T-cell (primary cell): ENCODE data around the gene KCTD19. TPM values are rescaled to one million over a fixed set of nuclear protein-coding genes. Genes with fewer than 3 reads are reported as not detected.
A peak's percentile ranks its signal among the peaks of the same experiment; 100 is the strongest.

ENCODE experiments used
- ATAC-seq, 4 experiments: fragments of 200-7000 bp in 3 of 4; fragments of 150-1000 bp in 1 of 4; cut with Tn5 transposase; replicated peaks in 1 of 4; 1 replicate in 3 of 4; 2 replicates in 1 of 4; pipeline ENCODE4 v1.10.0; 2021; ENCODE audit warnings: moderate library complexity in 3 of 4, mild to moderate bottlenecking in 2 of 4, moderate number of reproducible peaks in 1 of 4
- CTCF ChIA-PET, 2 donors: fragments of 300-600 bp; sonication (Branson Sonifier 250); formaldehyde crosslinking; loops; one replicate each; lab custom pipeline; 2022; ENCODE audit warnings: antibody characterized with exemption in 2 of 2; lab: Charles Lee
- POLR2A ChIA-PET, 2 donors: fragments of 300-600 bp; sonication (Branson Sonifier 250); formaldehyde crosslinking; loops; one replicate each; lab custom pipeline; 2022; ENCODE audit warnings: antibody characterized with exemption in 2 of 2; lab: Charles Lee
- DNase-seq, 35 experiments: peaks; one replicate each; pipeline versions ENCODE4 v3.0.0 to v3.0.0-alpha.2; 2013 to 2023
- H3K27ac ChIP-seq: one replicate; pipeline ENCODE4 v1.5.1; 2013; ENCODE audit warnings: low read length
- H3K27me3 ChIP-seq, 2 experiments: replicated peaks in 1 of 2; 1 replicate in 1 of 2; 2 replicates in 1 of 2; pipeline versions ENCODE4 v1.6.1 to v1.7.0; 2013; ENCODE audit warnings: low read length in 1 of 2, mixed read lengths in 1 of 2; ENCODE audit not compliant: control insufficient read depth in 2 of 2, insufficient read depth in 2 of 2; ENCODE audit errors: extremely low read depth in 1 of 2
- H3K36me3 ChIP-seq, 2 donors: 1 replicate in 1 of 2; 2 replicates in 1 of 2; pipeline versions ENCODE4 v1.6.1 to v1.7.0; 2013; ENCODE audit warnings: low read length in 1 of 2; ENCODE audit not compliant: control insufficient read depth in 2 of 2, insufficient read depth in 1 of 2; ENCODE audit errors: extremely low read depth in 1 of 2
- H3K4me1 ChIP-seq, 2 experiments: 1 replicate in 1 of 2; 2 replicates in 1 of 2; pipeline versions ENCODE4 v1.6.1 to v1.7.0; 2013; ENCODE audit warnings: low read length in 2 of 2, mixed read lengths in 1 of 2; ENCODE audit not compliant: insufficient read depth in 2 of 2, control insufficient read depth in 1 of 2; ENCODE audit errors: extremely low read depth in 1 of 2
- H3K4me3 ChIP-seq, 2 donors: 1 replicate in 1 of 2; 2 replicates in 1 of 2; pipeline versions ENCODE4 v1.5.1 to v1.7.0; 2013; ENCODE audit warnings: mild to moderate bottlenecking in 2 of 2, low read length in 1 of 2, moderate library complexity in 1 of 2; ENCODE audit not compliant: control insufficient read depth in 1 of 2; ENCODE audit errors: extremely low read depth in 1 of 2
- H3K9me3 ChIP-seq: 2 replicates; pipeline ENCODE4 v1.7.0; 2013
- H3K27ac Mint-ChIP-seq, 2 donors: one replicate each; pipeline ENCODE4 v1.8.0; 2020 to 2021; ENCODE audit warnings: mild to moderate bottlenecking in 2 of 2, mixed read lengths in 2 of 2
- H3K27me3 Mint-ChIP-seq, 2 donors: one replicate each; pipeline ENCODE4 v1.8.0; 2021 to 2022; ENCODE audit warnings: mixed read lengths in 2 of 2
- H3K36me3 Mint-ChIP-seq: one replicate; pipeline ENCODE4 v1.8.0; 2021; ENCODE audit warnings: mixed read lengths
- H3K4me1 Mint-ChIP-seq, 3 donors: one replicate each; pipeline ENCODE4 v1.8.0; 2020 to 2022; ENCODE audit warnings: mixed read lengths in 3 of 3, mild to moderate bottlenecking in 1 of 3
- H3K4me3 Mint-ChIP-seq, 3 donors: one replicate each; pipeline ENCODE4 v1.8.0; 2020 to 2022; ENCODE audit warnings: mild to moderate bottlenecking in 3 of 3, mixed read lengths in 3 of 3, moderate library complexity in 3 of 3
- H3K9me3 Mint-ChIP-seq, 3 donors: one replicate each; pipeline ENCODE4 v1.8.0; 2020 to 2022; ENCODE audit warnings: mixed read lengths in 3 of 3
- WGBS: methylation state at CpG from one replicate; pipeline ENCODE4 v1.1.5; 2013; ENCODE audit warnings: missing lambda C conversion rate; ENCODE audit not compliant: insufficient coverage; 5-methylcytosine and 5-hydroxymethylcytosine counted together
- total RNA-seq, 35 experiments: library from RNA in 6 of 35; stranded (reverse) in 6 of 35; fragments of 120-200 nt in 1 of 35; gene quantifications; one replicate each; pipeline versions ENCODE4 v1.2.1 to v1.2.4 and lab custom pipeline; 2013 to 2026

Gene KCTD19
- total RNA-seq, 5 donors from 2014 or later (not counting 1 experiment from before 2014, with no cell fraction given): not detected

DNA sequence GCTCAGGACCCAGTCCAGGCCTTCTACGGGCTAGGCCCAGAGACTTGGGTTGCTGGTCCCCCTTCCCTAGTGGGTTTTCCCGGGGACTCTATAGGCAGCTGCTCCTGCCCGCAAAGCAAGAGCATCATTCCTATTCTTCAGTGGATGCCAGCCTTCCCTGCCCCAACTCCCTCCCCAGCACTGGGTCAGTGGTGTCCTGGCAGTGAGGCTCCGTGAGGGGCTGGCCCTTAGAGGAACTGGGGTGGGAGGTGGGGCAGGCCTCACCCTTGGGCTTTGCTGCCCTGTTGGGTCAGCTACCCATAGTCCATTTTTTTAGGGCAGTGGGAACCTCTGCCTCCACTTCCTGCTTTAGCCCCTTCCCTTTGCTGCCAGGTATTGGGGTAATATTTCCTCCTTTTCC, 55.1 kb downstream of the KCTD19 start:
- no peaks in the 10 kb centered on the region for H3K9me3 ChIP-seq
- H3K4me1 Mint-ChIP-seq: peaks cover 0 to 4% (median 3%) of the 10 kb centered on the region in 3 donors
- no peaks in the 10 kb centered on the region for H3K4me1 ChIP-seq
- H3K27ac Mint-ChIP-seq: no peak overlapping the region
- no peak overlapping the region for H3K27ac ChIP-seq
- H3K36me3 ChIP-seq: peaks cover 3 to 8% of the 10 kb centered on the region in 2 donors
- DNase-seq: no peak
- ChIA-PET POLR2A (no interaction called here), CTCF (no interaction called here)
- ATAC-seq: no peak
- H3K36me3 Mint-ChIP-seq: peaks cover 3% of the 10 kb centered on the region
- H3K4me3 ChIP-seq: no peak overlapping the region
- no peaks in the 10 kb centered on the region for H3K27me3 ChIP-seq
- WGBS: 100% methylated on average over 1 of the region's 4 CpGs
- no peaks in the 10 kb centered on the region for H3K9me3 Mint-ChIP-seq
- no peaks in the 10 kb centered on the region for H3K27me3 Mint-ChIP-seq
- no peak overlapping the region for H3K4me3 Mint-ChIP-seq

DNA sequence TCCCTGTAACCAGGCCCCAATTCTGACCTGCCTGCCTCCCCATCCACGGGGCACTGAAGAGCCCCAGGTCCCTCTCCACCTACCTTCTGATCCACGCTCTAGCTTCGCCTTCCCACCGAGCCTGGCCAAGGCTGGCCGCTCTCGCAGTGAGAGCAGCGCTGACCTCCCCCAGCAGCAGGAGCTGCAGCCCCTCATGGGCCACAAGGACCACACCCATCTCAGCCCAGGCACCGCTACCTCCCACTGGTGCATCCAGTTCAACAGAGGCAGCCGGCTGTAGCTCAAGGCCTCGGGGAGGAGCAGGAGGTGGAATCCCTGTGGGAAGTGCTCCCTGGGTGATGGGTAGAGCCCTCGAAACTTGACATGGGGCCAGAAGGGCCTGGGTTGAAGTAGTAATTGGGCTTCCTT, 55.6 kb downstream of the KCTD19 start:
- Histone ChIP-seq H3K36me3 (peaks cover 0 to 4% of the 10 kb centered on the region in 2 donors), H3K4me3 (no peak overlapping the region), H3K27me3 (peaks cover 0 to 2% of the 10 kb centered on the region in 2 experiments), H3K27ac (no peak overlapping the region), H3K9me3 (no peaks in the 10 kb centered on the region), H3K4me1 (no peaks in the 10 kb centered on the region)
- H3K27me3 Mint-ChIP-seq: no peaks in the 10 kb centered on the region
- H3K36me3 Mint-ChIP-seq: no peaks in the 10 kb centered on the region
- no peaks in the 10 kb centered on the region for H3K9me3 Mint-ChIP-seq
- CTCF ChIA-PET: no interaction called here
- peak in 1 of 4 experiments; percentile 11 for ATAC-seq
- 82% methylated on average over 5 of the region's 11 CpGs for WGBS
- no peak overlapping the region for H3K4me3 Mint-ChIP-seq
- peaks cover 0 to 3% (median 3%) of the 10 kb centered on the region in 3 donors for H3K4me1 Mint-ChIP-seq
- DNase-seq: no peak
- no peak overlapping the region for H3K27ac Mint-ChIP-seq
- POLR2A ChIA-PET: interaction anchor here in 1 of 2 donors (0.6 kb wide), 1 partner anchor 14 kb away, joined by 3 read pairs; no protein-coding TSS in a partner anchor

DNA sequence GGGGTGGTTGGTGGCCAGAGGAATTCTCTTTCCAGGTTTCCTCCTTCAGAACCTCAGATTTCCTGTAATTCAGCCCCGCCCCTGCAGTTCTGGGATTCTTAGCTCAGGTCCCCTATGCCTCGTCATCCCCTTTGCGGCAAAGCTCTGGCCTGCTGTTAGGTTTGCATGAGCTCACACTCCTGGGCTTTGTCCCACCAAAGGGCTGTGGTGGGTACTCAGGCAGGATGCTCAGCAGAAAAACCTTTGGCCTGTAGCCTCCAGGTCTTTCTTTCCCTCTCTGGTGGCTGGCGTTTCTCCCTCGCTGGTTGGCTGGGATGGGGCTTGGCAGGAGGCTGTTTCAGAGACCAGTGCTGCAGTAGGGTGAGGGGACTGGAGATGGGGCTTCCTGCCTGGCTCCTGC, 56.8 kb downstream of the KCTD19 start:
- no peaks in the 10 kb centered on the region for H3K27me3 Mint-ChIP-seq
- H3K9me3 Mint-ChIP-seq: no peaks in the 10 kb centered on the region
- no peak overlapping the region for H3K4me3 ChIP-seq
- H3K27me3 ChIP-seq: peaks cover 0 to 11% of the 10 kb centered on the region in 2 experiments
- H3K4me3 Mint-ChIP-seq: no peak overlapping the region
- no peaks in the 10 kb centered on the region for H3K4me1 Mint-ChIP-seq
- ChIA-PET POLR2A (no interaction called here), CTCF (no interaction called here)
- H3K4me1 ChIP-seq: no peaks in the 10 kb centered on the region
- H3K36me3 ChIP-seq: no peaks in the 10 kb centered on the region
- no peak overlapping the region for H3K27ac ChIP-seq
- no peak for ATAC-seq
- H3K36me3 Mint-ChIP-seq: no peaks in the 10 kb centered on the region
- 80% methylated on average over 1 of the region's 5 CpGs for WGBS
- H3K27ac Mint-ChIP-seq: no peak overlapping the region
- DNase-seq: no peak
- H3K9me3 ChIP-seq: no peaks in the 10 kb centered on the region

DNA sequence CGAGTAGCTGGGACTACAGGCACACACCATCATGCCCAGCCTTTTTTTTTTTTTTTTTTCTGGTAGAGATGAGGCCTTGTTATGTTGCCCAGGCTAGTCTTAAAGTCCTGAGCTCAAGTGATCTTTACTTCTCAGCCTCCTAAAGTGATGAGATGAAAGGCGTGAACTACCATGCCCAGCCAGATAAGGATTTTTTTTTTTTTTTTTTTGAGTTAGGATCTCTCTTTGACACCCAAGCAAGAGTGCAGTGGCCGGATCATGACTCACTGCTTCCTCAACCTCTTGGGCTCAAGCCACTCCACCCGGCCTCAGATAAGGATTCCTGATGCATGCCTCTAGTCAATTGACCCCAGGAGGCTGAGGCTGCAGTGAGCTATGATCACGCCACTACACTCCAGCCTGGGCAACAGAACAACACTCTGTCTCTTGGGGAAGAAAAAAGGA, 58.4 kb downstream of the KCTD19 start:
- ATAC-seq: no peak
- Mint-ChIP-seq H3K4me3 (no peak overlapping the region), H3K4me1 (no peaks in the 10 kb centered on the region), H3K27ac (no peak overlapping the region), H3K9me3 (no peaks in the 10 kb centered on the region), H3K36me3 (no peaks in the 10 kb centered on the region), H3K27me3 (peaks cover 5% of the 10 kb centered on the region in 2 donors)
- Histone ChIP-seq H3K27me3 (peaks cover 0 to 20% of the 10 kb centered on the region in 2 experiments), H3K4me1 (no peaks in the 10 kb centered on the region), H3K36me3 (no peaks in the 10 kb centered on the region), H3K4me3 (no peak overlapping the region), H3K9me3 (no peaks in the 10 kb centered on the region), H3K27ac (no peak overlapping the region)
- no peak for DNase-seq
- CTCF ChIA-PET: interaction anchor here in 1 of 2 donors (0.7 kb wide), 1 partner anchor 124 kb away, joined by 6 read pairs; no protein-coding TSS in a partner anchor
- POLR2A ChIA-PET: interaction anchor here in 1 of 2 donors (0.6 kb wide), 1 partner anchor 28 kb away, joined by 5 read pairs; no protein-coding TSS in a partner anchor
- WGBS: 100% methylated on average over 1 of the region's 5 CpGs

DNA sequence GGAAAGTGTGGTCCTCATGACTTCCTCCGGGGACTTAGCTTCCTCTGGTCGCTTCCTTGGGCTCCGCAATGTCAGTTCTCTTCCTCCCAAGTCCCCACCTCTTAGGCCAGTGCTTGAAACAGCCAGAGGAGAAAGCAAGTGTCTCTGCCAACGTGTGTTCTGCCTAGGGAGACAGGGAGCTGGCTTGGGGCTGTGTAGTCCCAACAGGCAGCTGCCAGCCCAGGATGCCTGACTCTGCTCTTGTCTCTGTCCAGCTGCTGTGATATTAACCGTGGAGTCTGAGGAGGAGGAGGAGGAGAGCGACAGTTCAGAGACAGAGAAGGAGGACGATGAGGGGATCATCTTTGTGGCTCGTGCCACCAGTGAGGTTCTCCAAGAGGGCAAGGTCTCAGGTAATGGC, 60.7 kb downstream of the KCTD19 start:
- no peak overlapping the region for H3K4me3 Mint-ChIP-seq
- ATAC-seq (no peak), DNase-seq (no peak)
- Histone ChIP-seq H3K36me3 (no peaks in the 10 kb centered on the region), H3K9me3 (no peaks in the 10 kb centered on the region), H3K27ac (no peak overlapping the region), H3K4me1 (no peaks in the 10 kb centered on the region), H3K27me3 (peaks cover 0 to 27% of the 10 kb centered on the region in 2 experiments), H3K4me3 (no peak overlapping the region)
- H3K27ac Mint-ChIP-seq: no peak overlapping the region
- H3K9me3 Mint-ChIP-seq: no peaks in the 10 kb centered on the region
- no peaks in the 10 kb centered on the region for H3K36me3 Mint-ChIP-seq
- 65% methylated on average over 4 of the region's 8 CpGs for WGBS
- ChIA-PET POLR2A (no interaction called here), CTCF (no interaction called here)
- H3K27me3 Mint-ChIP-seq: peaks cover 14 to 19% of the 10 kb centered on the region in 2 donors
- no peaks in the 10 kb centered on the region for H3K4me1 Mint-ChIP-seq

DNA sequence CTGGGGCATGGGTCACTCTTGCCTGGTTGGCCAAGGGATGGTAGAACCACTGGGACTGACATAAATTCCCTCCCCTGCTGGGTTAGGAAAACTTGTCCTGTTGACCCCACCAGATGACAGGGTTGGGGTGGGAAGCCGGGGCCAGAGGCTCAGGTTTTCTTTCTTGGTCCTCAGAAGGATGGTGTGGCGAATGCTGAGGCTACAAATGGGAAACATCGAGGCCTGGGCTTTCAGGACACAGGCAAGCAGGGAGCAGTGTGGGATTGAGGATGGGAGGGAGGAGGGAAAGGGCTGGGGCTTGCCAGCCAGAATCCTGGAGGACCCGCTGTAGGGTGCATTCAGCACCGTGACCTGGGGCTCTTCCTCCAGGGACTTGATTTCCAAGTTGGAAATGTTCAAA, 61.7 kb downstream of the KCTD19 start:
- Mint-ChIP-seq H3K4me1 (no peaks in the 10 kb centered on the region), H3K36me3 (no peaks in the 10 kb centered on the region), H3K9me3 (no peaks in the 10 kb centered on the region), H3K4me3 (no peak overlapping the region), H3K27me3 (peaks cover 14 to 23% of the 10 kb centered on the region in 2 donors), H3K27ac (no peak overlapping the region)
- CTCF ChIA-PET: no interaction called here
- H3K9me3 ChIP-seq: no peaks in the 10 kb centered on the region
- no peak for ATAC-seq
- peaks cover 0 to 27% of the 10 kb centered on the region in 2 experiments for H3K27me3 ChIP-seq
- DNase-seq: no peak
- no peaks in the 10 kb centered on the region for H3K36me3 ChIP-seq
- no peaks in the 10 kb centered on the region for H3K4me1 ChIP-seq
- H3K27ac ChIP-seq: no peak overlapping the region
- no peak overlapping the region for H3K4me3 ChIP-seq
- 93% methylated on average over 5 of the region's 5 CpGs for WGBS
- POLR2A ChIA-PET: no interaction called here
